DMS114 treated with DMSO at 0.1 percent for 48 hours (cell line): ENCODE results near the gene STAM.

Experiments
- DNase-seq: peaks from one replicate; lab custom pipeline; 2025; ENCODE audit not compliant: unreplicated experiment; lab: John Stamatoyannopoulos, UW

The STAM gene

DNA sequence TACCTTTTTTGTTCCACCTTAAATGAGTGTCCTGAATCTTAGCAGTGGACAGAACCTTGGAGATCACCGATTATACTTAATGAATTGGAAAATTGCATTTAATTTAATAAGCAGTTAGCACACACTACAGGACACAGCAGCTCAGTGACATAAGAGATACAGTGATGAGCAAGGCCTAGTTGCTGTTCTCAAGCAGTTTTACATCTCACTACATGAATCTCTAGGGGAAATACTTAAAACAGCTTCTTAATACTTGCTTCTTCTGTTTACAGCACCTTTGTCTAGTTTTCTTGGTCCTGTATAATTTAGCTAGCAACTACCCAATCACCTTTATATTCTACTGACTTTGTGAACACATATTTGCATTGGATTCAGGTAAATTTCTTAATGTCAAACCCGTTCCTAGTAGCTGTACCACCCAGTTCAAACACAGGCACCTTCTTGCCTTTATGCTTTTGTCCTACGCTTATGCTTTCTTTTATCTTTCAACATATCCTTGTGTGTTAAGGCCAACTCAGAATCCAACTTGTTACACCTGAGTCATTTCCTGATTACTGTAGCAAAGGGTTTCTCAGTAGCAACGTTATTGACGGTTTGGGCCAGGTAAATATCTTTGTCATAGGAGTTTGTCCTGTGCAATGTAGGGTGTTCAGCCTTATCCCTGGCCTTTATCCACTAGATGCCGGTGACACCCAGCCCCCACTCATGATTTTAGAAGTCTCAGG lies 1.8 kb downstream of the STAM start:
- no peak for DNase-seq

- no peak for DNase-seq
Observed at GRCh38 chr10:17647326-17647725, 3.4 kb downstream of the STAM start.

GRCh38 chr10:17648243-17649035 lies 4.5 kb downstream of the STAM start:
- DNase-seq: no peak

DNA sequence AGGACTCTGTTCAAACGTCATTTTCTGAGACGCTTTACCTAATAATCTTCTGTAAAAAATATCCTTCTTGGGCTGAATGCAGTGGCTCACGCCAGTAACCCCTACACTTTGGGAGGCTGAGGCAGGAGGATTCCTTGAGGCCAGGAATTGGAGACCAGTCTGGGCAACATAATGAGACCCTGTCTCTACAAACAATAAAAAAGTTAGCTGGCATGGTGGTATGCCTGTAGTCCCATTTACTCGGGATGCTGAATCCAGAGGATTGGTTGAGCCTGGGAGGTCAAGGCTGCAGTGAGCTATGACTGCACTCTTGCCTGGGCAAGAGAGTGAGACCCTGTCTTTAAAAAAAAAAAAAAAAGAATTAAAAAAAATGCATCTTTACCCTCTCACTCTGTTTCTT lies 5.1 kb downstream of the STAM start:
- no peak for DNase-seq

DNA sequence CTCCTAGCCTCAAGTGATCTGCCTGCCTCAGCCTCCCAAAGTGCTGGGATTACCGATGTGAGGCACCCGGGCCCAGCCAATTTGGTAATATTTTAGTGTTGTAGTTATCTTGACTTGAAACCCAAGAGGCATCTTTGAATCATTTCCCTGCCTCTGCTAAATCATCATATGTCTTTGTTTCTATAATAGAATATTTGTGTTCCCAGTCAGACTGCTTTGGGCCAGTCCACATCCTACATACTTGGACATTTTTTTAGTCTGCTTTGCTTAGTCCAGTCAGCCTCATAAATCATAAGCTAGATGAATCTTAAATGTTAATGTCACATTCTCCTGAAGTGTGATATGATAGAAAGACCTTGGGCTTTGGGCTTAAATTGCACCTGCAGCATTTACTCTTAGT lies 5.9 kb downstream of the STAM start:
- DNase-seq: no peak

GRCh38 chr10:17650416-17650815 lies 6.5 kb downstream of the STAM start:
- no peak for DNase-seq

DNA sequence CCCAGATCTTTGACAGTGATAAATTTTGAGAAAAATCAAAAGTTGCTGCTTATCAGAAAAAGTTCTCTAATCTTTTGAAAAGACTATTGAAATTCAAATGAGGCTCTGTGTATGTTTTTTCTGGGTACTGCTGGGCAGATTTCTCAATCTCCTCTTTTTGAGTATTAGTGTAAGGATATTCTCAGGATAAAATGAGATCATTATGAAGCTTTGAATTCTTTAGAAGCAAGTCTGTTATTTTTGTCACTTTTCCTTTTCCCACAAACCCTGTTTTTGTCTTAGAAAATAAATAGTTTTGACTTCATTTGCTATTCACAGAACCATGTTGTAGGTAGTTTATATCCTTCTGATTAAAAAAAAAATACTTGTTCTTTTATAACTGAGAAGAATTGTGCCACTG lies 7.9 kb downstream of the STAM start:
- DNase-seq: no peak

DNA sequence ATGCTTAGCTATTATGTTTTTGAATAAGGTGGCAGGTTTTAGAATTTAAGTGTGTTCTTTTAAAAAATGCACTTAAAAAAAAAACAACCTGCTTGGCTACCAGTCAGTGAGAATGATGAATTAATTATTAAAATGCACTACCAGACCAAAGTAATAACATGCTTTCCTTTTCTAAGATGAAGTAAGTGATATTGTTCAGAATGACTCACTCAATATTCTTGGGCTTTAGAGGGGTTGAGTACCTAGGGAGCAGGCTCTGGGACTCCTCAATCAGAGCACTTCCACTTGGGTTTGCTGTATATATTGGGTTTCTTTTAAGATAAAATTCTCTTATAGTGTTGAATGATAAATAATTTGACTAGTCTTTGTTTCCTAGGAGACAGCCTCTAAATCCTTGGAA lies 8.6 kb downstream of the STAM start:
- DNase-seq: no peak

GRCh38 chr10:17655009-17655408 lies 11.1 kb downstream of the STAM start:
- DNase-seq: no peak

- no peak for DNase-seq
Observed at GRCh38 chr10:17655567-17656146, 11.7 kb downstream of the STAM start.

DNA sequence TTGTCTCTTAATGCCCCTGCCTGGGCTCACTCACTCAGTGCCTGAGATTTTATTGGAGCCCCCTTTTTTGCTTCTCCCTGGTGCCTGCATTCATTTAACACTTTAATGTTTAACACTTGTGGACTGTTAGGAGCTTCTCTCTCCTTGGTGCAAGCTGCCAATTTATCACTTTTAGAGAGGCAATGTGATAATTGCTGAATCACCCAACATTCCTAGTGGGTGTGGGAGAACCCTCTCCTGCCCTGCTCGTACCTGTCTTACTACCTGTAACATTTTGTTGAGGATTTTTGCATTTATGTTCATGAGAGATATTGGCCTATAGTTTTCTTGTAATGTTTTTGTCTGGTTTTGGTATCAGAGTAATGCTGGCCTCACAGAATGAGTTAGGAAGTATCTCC lies 13.2 kb downstream of the STAM start:
- DNase-seq: no peak

- no peak for DNase-seq
Observed at GRCh38 chr10:17659365-17659764, 15.4 kb downstream of the STAM start.

DNA sequence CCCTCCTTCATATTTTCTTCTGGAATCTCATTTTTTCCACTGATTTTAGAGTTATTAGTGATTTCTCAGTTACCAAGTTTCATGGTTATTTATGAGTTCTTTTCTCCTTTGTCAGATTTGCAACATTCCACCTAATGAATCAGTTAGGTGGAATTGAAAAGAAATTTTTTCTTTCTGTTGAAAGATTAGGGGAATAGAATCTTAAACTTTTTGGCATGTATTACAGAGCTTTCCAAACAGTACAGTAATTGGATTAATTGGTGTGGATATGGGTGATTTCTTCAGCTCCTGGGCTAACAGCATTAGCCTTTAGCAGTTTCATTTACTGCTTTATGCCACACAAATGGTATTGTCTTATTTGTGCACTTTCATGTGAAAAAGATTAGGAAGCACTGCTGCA lies 17.0 kb downstream of the STAM start:
- DNase-seq: no peak

DNA sequence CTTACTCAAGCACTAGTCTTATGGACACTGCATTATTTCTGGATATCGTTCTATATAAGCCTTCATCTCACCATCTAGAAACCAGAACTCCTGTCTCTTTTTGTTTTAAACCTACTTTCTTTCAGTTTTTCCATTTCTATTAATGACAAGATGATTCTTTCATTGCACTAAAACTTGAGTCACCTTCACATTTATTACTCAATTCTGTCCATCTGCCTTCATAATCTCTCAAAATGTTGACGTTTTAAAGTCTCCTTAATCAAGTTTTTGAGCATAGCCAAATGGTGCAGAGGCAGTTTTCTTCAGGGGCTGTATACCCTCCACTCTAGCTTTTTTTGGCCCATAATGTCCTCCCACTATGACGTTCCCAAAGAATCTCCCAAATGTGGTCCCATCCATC lies 17.6 kb downstream of the STAM start:
- DNase-seq: no peak

GRCh38 chr10:17662193-17663138 lies 18.5 kb downstream of the STAM start:
- no peak for DNase-seq

- DNase-seq: no peak
Observed at GRCh38 chr10:17663450-17663849, 19.5 kb downstream of the STAM start.

GRCh38 chr10:17665747-17666146 lies 21.8 kb downstream of the STAM start:
- no peak for DNase-seq

GRCh38 chr10:17668435-17669184 lies 24.7 kb downstream of the STAM start:
- no peak for DNase-seq

GRCh38 chr10:17669185-17669872 lies 25.4 kb downstream of the STAM start:
- DNase-seq: no peak

- no peak for DNase-seq
Observed at GRCh38 chr10:17671307-17671706, 27.4 kb downstream of the STAM start.
